GM21447 (cell line): Measurements from ENCODE around the gene WWOX.

Experiments used
- ATAC-seq: cut with Tn5 transposase; IDR thresholded peaks from one replicate; pipeline ENCODE4 v1.9.1; 2021; ENCODE audit not compliant: unreplicated experiment

The WWOX gene

DNA sequence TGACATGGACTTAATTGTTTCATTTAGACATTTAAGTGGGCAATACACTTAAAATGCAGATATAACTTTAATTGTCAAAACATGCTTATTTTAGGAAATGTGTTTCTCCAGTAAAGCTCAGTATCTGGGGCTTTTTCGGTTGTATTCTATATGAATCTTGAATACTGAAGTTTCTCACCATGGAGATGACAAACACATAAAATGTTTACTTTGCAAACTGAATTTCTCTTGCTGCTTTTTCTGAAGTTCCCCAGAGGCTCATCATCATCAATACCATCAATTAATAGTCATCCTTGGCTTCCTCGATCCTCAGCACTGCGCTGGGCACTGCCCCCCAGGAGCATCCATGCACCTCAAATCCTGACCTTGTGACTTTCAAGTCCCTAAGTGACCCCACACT is 227.3 kb downstream of the WWOX start:
- ATAC-seq, result no peak

DNA sequence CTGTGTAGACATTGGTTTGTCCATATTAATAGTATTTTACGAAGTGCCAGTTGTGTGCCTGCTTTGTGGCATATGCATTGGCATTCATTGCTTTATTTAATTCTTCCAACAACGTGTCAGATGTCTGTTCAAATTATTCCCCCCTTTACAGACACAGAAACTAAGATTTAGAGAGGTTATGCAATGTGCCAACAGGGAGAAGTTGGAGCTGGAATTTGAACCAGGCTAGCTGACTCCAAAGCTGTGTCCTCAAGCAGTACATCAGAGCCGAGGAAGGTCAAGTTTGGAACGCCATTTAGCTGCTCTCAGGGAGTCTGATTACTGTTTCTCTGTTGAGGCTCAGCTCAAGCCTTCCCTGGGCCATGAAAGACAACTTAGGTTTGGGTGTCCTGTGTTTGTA is 232.3 kb downstream of the WWOX start:
- ATAC-seq, result no peak

DNA sequence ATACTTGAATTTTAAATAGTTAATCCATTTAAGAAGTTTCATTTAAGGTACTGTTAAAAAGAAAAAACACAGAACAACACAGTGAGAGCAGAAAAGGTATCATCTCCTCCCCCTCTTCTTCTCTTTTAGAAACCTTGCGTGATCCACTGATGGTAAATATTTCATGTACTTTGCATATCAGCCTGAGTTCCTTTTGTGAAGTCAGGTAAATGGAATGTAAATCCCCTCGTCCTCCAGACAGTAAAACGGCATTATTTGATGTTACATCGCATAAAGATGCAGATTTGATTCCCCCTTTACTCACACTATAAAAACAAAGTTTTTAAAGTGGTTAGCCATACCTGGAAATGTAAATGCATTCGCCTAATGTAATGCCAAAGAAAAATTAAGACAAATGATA is 234.4 kb downstream of the WWOX start:
- no peak for ATAC-seq

DNA sequence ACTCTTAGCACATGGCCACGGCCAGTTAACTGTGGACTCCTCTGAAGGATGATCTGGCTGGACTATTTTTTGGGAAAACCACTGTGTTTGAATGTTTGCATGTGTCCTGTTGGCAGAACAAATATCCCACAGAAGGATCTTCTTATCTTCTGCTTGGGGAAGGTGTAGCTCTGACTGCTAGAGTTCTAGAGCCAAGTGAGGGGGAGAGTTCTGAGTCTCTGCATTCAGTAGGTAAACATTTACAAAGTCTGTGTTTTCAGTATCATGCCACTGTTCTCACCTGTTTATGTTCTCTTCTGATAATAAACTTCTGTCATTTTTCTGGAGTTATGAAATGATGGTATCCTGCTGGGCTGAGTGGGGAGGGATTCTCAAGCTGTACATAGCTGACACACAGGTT is 241.1 kb downstream of the WWOX start:
- ATAC-seq, result no peak

DNA sequence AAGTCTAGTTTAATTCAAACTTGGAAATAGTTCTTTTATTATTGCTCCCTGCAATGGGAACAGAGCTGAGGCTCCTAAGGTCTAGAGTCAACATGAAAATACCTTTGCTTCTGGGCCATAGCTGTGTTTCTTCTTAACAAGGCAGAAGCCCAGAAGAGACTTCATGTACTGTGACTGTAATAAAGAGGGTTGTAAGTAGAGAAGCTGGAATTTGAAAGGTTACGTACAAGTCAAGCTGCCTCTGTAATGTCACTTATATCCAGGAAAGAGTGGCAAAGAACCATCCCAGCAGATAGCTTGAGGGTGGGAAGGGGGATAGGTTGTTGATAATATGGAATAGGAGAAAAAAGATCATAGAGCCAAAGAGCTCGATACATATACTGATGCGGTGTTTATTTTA is 248.6 kb downstream of the WWOX start:
- no peak for ATAC-seq

DNA sequence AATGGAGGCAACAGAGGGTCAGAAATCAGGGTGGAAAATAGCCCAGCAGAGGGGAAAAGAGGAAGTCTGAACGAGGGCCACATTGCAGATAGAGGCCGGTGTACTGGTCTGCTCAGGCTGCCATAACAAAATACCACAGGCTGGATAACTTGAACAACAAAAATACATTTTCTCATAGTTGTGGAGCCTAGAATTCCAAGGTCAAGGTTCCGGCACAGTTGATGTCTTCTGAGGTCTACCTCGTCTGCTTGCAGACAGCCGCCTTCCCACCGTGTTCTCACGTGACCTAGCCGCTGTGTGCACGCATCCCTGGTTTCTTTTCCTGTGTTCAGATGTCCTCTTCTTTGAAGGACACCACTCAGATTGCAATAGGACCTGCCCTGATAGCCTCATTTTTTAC is 249.4 kb downstream of the WWOX start:
- no peak for ATAC-seq

DNA sequence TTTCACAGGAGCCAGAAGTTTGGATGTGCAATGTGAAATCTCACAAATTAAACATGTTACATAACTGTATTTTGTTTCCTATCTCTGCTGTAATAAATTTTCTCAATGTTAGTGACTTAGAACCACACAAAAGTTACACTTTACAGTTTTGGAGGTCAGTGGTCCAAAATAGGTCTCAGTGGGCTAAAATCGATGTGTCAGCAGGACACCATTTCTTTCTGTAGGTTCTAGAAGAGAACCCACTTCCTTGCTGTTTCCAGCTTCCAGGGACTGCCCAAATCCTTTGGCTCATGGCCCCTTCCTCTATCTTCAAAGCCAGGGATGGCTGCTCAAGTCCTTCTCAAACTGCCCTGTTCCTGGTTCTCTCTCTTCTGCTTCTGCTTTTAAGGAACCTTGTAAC is 252.7 kb downstream of the WWOX start:
- no peak for ATAC-seq

DNA sequence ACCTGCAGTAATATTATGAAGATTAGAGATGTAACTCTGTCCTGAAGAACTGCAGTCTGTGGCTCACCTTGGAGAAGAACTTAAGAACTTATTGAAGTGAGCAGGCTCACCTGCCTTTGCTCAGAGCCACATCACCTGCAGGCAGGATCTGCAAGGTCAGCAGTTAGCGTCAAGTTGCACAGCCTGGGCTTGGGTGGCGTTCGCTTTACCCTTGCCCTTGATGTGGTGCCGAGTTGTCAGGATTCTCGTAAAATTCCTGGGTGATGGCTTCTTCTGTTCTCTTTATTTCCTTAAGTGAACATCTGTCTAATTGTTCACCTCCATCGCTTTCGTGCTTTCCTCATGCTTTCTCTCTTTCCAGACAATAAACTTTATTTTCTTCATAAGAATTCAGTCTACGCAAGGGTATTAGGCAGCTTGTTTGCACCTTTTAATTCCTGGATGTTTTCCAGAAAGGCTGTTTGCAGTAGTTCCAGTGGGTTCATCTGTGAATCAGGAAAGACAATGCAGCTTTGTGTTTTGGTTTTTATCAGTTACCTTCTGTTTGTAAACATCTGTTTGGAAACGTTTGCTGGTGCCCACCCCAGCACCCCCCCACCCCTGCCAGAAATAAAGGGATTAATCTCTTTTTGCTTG is 254.3 kb downstream of the WWOX start:
- no peak for ATAC-seq

DNA sequence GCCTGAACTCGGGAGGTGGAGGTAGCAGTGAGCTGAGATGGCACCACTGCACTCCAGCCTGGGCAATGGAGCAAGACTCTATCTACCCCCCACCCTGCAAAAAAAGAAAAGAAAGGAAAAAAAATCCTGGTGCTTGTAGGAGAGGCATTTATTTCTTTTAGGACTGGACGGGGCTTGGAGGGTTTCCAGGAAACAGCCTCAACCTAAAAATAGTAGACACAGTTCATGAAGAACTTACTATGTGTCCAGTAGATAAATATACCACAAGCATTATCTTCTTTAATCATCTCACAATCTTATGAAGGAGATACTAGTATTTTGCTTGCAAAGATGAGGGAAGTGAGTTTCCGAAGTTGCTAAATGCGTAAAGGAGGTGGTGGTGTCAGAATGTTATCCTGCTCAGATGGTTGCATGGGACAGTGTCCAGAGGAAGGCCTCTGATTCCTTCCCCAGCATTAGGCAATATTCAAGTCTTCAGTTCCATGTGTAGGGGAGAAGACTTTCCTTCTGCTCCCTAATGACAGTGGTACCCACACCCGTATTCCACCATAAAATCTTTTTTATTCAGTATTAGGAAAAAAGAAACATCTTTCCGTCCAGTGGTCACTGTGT is 263.2 kb downstream of the WWOX start:
- ATAC-seq, result no peak

DNA sequence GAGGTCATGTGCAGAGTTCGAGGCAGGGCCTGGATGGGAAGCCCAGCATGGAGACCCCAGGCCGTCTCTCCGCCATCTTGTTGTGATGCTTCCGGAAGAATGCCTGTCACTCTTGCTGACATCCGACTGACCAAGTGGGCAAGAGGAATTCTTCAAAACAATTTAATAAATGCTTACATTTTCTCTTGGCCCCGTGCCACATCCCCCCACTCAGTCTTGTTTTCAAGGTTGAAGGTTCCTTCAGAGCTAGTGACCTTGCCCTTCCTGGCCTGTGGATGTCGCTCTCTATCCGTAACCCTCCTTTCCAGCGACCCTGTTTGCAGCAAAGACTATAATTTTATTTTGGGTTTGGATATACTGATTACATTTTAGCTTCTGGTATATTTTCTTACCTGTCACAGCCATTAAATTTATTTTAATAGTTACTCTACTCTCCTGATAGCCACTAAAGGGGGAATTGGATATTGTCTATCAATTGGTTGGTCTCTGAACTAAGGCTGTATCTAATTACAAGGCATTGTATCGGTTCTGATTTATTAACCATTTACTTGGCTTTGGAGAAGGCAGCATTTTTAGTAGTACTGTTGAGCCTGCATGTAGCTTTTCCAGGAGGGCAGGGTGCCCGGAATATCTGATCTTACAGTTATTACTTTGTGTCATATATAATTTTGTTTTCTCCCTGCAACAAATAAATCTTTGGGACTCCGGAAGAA is 264.5 kb downstream of the WWOX start:
- ATAC-seq, result no peak

DNA sequence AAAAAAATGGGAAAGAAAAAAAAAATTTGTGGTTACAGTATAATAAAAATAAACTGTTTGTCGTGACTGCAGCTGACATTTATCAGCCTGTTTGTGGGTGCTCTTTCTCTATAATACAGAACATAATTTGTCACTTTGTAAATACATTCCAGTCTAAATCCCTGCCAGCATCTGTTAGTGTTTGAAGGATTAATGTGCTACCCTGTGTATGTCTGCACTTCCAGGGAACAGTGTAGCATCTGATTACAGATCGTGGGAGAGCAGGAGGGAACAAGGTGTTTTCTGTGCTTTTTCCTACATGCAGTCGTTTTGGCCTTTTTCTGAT is 265.1 kb downstream of the WWOX start:
- ATAC-seq, result no peak

DNA sequence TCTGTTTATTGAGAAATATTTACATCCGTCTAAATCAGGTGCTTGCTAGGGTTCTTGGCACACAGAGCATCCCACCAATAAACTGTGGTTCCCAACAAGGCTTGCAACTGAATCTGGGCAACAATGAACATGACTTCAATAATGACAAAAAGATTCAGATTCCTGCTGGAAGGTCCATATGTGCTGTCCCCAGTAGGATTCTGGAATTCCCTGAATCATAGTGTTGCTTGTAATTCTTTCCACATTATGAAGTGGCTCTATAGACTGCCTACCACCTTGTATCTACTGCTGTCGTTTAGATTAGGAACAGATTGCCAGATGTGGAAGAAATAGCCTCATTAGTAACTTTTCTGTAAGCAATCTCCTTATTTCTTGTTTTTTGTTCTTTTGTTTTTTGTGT is 265.9 kb downstream of the WWOX start:
- ATAC-seq, result no peak

DNA sequence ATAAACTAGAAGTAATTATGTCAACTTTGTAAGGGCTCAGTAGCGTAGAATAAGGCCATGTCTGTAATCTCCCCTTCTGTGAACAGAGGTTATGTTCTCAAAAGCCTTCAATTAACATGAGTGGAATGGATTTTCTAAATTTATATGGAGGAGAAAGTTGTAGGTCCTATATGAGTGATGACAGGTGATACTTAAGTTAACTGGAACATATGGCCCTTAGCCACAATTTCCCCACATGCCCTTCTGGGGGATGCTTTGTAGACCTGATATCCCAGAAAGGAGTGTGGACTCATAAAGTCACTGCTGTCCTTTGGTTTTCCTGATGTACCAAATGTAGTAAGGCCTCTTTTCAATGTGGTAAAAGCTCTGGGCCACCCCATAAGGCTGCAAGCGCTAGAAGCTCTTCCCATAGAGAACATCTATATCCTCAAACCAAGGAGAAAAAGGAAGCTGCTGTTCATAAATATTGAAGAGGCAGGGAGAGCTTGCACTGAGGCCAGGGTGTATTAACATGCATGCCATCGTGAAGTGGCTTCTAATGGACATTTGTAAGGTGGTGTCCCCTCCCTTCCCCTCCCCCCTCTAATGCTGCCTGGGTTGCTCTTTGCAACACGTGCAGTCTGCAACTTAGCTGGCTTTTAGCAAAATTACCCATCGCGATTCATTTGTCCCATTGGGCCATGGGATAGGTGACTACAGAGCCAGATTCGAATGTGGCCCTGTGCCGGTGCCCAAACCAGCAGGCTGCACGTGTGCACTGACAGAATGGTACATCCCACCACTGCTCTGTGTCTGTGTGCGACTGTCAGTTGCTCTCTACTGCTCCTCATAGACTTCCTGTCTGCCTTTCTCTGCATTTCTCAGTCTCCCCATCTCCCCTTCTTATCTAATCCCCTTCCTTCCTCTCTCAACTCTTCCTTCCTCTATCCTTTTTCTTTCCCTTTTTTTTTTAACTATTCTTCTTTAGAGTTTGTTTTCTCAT is 269.0 kb downstream of the WWOX start:
- no peak for ATAC-seq

DNA sequence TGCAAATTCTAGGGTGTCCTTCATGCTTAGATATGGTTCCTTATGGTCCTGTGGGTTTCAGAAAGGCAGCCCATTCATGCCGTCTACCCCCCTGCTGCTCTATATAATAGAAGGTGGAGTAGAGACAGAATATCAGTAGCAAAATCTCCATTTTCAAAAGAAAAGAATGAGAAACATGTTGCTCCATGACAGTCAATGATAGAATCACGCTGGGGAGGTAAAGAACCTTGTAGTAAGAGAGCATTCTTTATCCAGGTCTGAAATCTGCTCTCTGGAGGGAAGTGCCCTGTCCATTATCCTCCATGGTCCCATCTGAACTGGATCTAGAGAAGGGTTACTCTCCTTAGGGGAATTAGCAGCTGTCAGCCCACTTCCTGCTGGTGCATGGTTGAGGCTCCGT is 272.8 kb downstream of the WWOX start:
- no peak for ATAC-seq

DNA sequence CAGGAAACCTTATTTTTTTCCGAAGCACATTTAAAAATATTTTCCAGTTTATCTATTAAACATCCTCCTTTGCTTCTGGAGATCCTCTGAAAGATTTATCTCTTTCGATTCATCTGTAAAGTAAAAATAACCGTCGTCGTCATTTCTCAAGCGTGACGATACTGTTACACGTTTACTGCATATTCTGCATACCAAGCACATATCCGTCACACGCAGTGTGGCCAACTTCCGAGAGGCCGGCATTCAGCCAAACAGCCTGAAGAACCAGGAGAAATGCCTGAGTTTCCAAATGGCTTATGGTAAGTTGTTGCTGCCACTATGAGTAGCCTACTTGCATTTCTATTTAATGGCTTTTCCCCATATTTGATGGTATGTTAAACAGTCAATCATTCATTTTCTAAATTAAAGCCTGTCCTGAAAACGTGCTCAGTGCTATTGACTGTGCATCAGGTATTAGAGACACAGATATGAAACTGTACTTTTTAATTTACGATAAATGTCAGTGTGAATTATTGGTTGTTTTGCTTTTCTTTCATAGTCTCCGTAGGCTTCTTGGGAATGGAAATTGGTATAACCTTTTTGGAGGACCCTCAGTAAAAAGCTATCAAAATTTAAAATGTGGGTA is 275.7 kb downstream of the WWOX start:
- no peak for ATAC-seq

DNA sequence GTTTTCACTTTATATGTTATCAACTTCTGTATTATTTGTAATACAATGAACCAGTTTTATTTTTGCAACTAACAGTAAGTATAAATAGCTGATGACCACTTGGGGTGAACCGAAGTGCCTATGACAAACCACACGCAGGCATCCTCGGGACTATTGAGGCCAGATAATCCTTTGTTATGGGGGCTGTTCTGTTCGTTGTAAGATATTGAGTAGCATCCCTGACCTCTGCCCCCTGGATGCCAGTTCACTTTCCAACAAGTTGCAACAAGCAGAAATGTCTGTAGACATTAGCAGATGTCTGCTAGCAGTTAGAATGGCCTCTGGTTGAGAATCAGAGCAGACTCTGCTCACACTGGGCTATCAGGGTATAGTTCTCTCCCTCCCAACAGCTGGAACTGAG is 277.0 kb downstream of the WWOX start:
- no peak for ATAC-seq

DNA sequence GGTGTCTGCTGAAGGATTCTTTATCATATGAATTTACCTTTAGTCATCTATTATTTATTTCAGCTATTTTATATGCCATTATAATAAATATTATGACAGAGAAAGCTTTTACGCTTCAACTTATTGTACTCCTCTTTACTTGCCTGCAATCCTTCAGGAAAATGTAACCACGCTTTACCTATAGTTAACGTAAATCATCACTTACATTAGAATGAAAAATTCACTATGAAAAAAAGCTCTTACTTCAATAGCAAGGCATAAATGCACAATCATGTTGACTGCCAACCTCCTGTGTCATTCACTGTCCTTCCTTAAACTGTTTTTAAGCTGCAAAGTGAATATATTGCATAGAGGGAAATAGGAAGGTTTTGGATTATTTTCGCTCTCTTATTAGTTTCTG is 277.9 kb downstream of the WWOX start:
- ATAC-seq, result no peak

DNA sequence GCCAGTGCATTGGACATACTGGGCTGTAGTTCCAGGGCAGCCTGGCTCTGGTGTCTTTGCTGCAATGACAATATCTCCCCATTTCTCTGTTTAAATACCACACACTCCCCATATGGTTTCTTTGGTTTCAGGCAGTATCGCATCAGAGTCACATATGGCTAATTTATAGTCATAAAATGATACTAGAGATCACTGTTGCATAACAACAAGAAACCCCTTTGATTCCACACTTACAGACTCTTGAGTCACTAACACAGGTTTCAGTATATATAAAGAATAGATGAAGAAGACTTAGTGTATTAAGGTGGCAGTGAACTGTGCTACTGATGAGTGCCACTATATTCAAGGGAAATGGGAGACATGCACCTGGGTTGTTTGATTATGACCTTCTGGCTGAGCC is 281.6 kb downstream of the WWOX start:
- no peak for ATAC-seq

DNA sequence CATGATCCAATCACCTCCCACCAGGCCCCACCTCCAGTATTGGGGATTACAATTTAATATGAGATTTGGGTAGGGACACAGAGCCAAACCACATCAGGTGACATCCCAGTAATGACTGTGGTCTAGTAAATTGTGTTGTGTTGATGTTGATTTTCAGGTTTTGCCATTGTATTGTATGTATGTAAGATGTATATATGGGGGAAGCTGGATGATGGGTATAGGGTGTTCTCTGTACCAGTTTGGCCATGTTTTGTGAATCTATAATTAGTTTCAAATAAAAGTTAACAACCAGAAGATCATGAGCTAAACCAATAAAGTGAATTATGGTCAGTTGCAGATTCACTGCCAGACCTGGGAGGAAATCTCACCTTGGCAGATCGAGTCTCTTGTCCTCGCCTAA is 283.7 kb downstream of the WWOX start:
- no peak for ATAC-seq

DNA sequence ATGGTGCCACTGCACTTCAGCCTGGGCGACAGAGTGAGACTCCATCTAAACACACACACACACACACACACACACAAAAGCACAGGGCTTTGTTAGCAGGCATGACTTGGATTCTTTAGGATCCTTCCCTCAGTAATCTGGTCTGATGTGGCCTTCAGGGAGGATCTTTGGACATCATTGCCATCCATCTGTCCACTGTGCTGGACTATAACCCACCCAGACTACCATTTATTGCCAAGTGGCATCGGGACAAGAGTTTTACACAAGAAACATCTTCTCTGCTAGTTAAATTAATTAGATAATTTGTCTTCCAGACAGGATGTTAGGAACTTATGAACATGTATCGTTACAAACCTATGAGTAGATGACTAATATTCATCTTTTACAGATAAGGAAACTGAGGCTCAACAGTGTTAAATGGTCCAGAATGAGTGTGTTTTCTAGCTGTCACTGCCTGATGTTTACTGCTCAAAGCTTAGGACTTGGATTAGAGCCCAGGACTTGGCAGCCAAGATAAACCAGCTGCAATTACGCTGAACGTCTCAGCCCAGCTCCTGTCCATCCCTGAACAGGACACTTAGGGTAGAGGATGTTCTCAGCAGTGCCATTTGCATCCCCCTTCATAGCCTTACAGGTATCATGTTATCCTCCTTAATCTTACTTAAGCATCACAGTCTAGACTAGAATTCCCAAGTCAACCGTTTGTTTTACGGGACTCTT is 285.8 kb downstream of the WWOX start:
- no peak for ATAC-seq
